A673 (cell line): ENCODE results near the gene FAM72C.
"Not testable (repeated sequence)": the region's sequence is repeated elsewhere in the genome, so short reads cannot be mapped to it uniquely, and the experiment has no call there.

Experiments used
- EZH2 ChIP-seq: fragments of 200-600 bp; sonication (generic); IDR thresholded peaks from 2 replicates; pipeline ENCODE4 v1.6.1; 2017; ENCODE audit warnings: borderline replicate concordance, low read depth, mild to moderate bottlenecking, mixed read lengths, antibody characterized with exemption, low read length; ENCODE audit not compliant: poor library complexity, severe bottlenecking
- TF ChIP-seq, protein P1 (sequence below): fragments of 300-800, 200-600 bp; sonication (generic); conservative IDR thresholded peaks from 2 replicates; pipeline ENCODE4 v1.5.1; 2017; ENCODE audit warnings: low read depth, mild to moderate bottlenecking, antibody characterized with exemption, low read length, moderate library complexity, mixed read lengths

DNA sequence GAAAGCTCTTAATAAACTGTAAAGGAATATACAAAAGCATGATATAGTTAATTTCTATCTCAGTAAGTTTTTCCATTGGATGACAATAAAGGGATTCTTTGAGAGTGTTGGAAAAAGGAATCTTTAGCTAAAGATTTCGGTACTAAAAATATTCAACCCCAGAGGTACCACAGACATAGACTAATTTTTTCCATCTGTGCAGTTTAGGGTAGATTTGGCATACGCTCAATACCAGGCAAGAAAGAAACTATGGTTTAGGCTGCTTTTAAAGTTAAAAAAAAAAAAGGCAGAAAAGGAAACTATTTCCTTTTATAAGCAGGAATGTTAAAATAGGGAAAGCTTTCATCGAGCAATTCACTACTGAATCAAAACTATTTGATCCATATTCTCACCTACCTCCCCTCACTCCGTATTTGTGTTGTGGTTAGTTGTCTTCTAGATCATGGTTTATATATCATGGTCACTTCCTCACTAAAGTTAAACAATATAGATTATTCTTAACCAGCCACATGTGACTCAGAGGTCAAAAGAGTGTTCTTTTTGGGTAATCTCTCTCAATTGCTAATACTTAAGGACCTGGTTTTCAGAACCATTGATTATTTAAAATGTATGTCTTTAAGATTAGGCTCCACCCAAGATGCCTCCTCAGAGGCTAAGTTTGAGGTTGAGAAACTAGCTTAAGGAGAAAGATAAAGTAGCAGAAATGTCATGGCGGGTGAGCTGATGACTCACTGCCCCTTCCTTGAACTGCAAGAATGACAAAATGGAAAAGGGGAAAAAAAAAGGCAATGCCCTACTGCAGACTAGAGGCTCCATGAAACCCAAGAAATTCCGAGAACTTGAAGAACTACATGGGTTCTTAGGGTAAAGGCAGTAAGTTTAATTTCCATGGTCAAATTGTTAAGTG lies 20.0 kb downstream of the FAM72C start:
- TF ChIP-seq, protein P1, sequence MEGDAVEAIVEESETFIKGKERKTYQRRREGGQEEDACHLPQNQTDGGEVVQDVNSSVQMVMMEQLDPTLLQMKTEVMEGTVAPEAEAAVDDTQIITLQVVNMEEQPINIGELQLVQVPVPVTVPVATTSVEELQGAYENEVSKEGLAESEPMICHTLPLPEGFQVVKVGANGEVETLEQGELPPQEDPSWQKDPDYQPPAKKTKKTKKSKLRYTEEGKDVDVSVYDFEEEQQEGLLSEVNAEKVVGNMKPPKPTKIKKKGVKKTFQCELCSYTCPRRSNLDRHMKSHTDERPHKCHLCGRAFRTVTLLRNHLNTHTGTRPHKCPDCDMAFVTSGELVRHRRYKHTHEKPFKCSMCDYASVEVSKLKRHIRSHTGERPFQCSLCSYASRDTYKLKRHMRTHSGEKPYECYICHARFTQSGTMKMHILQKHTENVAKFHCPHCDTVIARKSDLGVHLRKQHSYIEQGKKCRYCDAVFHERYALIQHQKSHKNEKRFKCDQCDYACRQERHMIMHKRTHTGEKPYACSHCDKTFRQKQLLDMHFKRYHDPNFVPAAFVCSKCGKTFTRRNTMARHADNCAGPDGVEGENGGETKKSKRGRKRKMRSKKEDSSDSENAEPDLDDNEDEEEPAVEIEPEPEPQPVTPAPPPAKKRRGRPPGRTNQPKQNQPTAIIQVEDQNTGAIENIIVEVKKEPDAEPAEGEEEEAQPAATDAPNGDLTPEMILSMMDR, result not testable (repeated sequence)
- not testable (repeated sequence) for TF ChIP-seq EZH2
